ENCODE data around the gene GPR32. TPM values are rescaled to one million over a fixed set of nuclear protein-coding genes. Genes with fewer than 3 reads are reported as not detected.
A peak's percentile ranks its signal among the peaks of the same experiment; 100 is the strongest.

The GPR32 gene
- total RNA-seq, 6 donors from 2014 or later, result not detected

- H3K36me3 ChIP-seq, result no peaks in the 10 kb centered on the region
- TF ChIP-seq POLR2A (IDR thresholded peaks at IDR 0.05) (no peak), CTCF (IDR thresholded peaks at IDR 0.05) (no peak)
- peaks cover 19 to 35% (median 29%) of the 10 kb centered on the region in 4 donors for H3K4me1 ChIP-seq
- no peaks in the 10 kb centered on the region for H3K9me3 ChIP-seq
- H3K4me3 ChIP-seq, result peak overlapping the region in 3 of 4 donors; percentile 57 to 83 (median 65)
- H3K27me3 ChIP-seq, result peaks cover 2 to 23% (median 10%) of the 10 kb centered on the region in 4 donors
- DNase-seq (no peak), ATAC-seq (ENCODE audit: low FRiP score in 2 of 2) (no peak)
- 7 to 9% methylated on average over 11 to 15 of the region's 31 CpGs for WGBS, 2 donors
- peak overlapping the region in 3 of 4 donors; percentile 27 to 46 (median 38) for H3K27ac ChIP-seq
Observed at GRCh38 chr19:50723735-50724521, 46.3 kb upstream of the GPR32 start.

- ATAC-seq (ENCODE audit: low FRiP score in 2 of 2), result peak; percentile 96 to 97
Observed at GRCh38 chr19:50724522-50725217, 45.6 kb upstream of the GPR32 start.

GRCh38 chr19:50725218-50725910 is 44.9 kb upstream of the GPR32 start:
- DNase-seq (no peak), ATAC-seq (ENCODE audit: low FRiP score in 2 of 2) (peak; percentile 1 to 59)

More at GRCh38 chr19:50724522-50725217, 45.6 kb upstream of the GPR32 start:
- peaks cover 12 to 28% (median 24%) of the 10 kb centered on the region in 4 donors for H3K4me1 ChIP-seq
- H3K27ac ChIP-seq, result peak overlapping the region; percentile 48 to 69 (median 48)
- no peaks in the 10 kb centered on the region for H3K36me3 ChIP-seq
- H3K27me3 ChIP-seq, result peaks cover 0 to 16% (median 4%) of the 10 kb centered on the region in 4 donors
- H3K4me3 ChIP-seq, result peak overlapping the region; percentile 52 to 83 (median 61)
- peak; percentile 56 to 62 for TF ChIP-seq POLR2AphosphoS5 (IDR thresholded peaks at IDR 0.05)
- TF ChIP-seq POLR2A (IDR thresholded peaks at IDR 0.05), result peak in 2 of 4 donors; percentile 41 to 86
- peak in 1 of 4 donors; percentile 7 for TF ChIP-seq EP300 (IDR thresholded peaks at IDR 0.05)
- TF ChIP-seq CTCF (IDR thresholded peaks at IDR 0.05), result peak; percentile 58 to 90 (median 80)
- no peaks in the 10 kb centered on the region for H3K9me3 ChIP-seq
- WGBS, 2 donors, result 3 to 4% methylated on average over 23 to 28 of the region's 65 CpGs
- peak; percentile 98 for DNase-seq

DNA sequence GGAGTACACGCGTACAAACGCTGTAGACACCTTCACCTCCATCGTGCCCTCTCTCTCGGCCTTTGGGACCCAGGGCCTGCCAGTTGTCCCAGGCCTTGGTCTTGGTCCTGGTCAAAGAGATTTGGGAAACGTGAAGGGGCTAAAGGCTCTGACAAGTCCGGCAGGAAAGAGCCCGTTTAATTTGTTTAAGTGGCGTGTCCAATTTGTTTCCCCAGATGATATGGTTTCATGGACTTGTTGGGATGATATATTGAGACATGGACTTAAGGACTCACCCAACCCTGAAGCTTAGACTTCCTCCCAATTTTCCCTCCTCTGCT is 44.4 kb upstream of the GPR32 start:
- Histone ChIP-seq H3K27me3 (peaks cover 0 to 11% (median 4%) of the 10 kb centered on the region in 4 donors), H3K9me3 (no peaks in the 10 kb centered on the region), H3K36me3 (no peaks in the 10 kb centered on the region), H3K4me1 (peaks cover 12 to 28% (median 24%) of the 10 kb centered on the region in 4 donors), H3K4me3 (peak overlapping the region in 3 of 4 donors; percentile 57 to 83 (median 65)), H3K27ac (no peak overlapping the region)
- DNase-seq, result no peak
- WGBS, 2 donors, result 78 to 80% methylated on average over 9 of the region's 9 CpGs
- TF ChIP-seq POLR2AphosphoS5 (IDR thresholded peaks at IDR 0.05) (no peak), POLR2A (IDR thresholded peaks at IDR 0.05) (no peak), CTCF (IDR thresholded peaks at IDR 0.05) (no peak), EP300 (IDR thresholded peaks at IDR 0.05) (no peak)
- ATAC-seq (ENCODE audit: low FRiP score in 2 of 2), result no peak

More at GRCh38 chr19:50725218-50725910, 44.9 kb upstream of the GPR32 start:
- peaks cover 0 to 11% (median 4%) of the 10 kb centered on the region in 4 donors for H3K27me3 ChIP-seq
- H3K9me3 ChIP-seq, result no peaks in the 10 kb centered on the region
- 9% methylated on average over 10 to 40 of the region's 52 CpGs for WGBS, 2 donors
- H3K36me3 ChIP-seq, result no peaks in the 10 kb centered on the region
- peak overlapping the region; percentile 52 to 83 (median 61) for H3K4me3 ChIP-seq
- H3K27ac ChIP-seq, result peak overlapping the region; percentile 48 to 69 (median 48)
- peaks cover 12 to 28% (median 24%) of the 10 kb centered on the region in 4 donors for H3K4me1 ChIP-seq
- TF ChIP-seq POLR2AphosphoS5 (IDR thresholded peaks at IDR 0.05) (no peak), CTCF (IDR thresholded peaks at IDR 0.05) (no peak), EP300 (IDR thresholded peaks at IDR 0.05) (no peak), POLR2A (IDR thresholded peaks at IDR 0.05) (no peak)
